ENCODE data around the gene NKAIN2. TPM values are rescaled to one million over a fixed set of nuclear protein-coding genes. Genes with fewer than 3 reads are reported as not detected.

NKAIN2 gene
- total RNA-seq, 4 donors from 2014 or later: 0.11 to 1.0 (median 0.94) TPM; not detected in 1

DNA sequence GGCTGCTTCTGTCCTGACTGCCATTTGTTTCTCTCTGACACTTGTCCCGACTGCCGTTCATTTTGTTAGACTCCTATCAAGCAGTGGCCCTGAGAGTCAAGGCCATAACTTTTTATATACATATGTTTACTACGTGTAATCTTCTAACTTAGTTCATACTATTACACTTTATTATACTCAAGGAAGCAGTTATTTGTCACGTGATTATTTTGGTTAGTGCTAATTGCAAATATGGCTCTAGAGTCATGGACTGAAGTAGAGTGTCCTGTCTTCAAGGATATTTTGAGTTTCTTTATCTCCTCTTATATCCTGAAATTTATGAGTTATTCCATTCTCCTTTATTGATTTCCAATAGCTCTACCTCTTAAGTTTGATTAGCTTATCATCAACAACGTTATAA, 864.4 kb downstream of the NKAIN2 start:
- no peaks in the 10 kb centered on the region for H3K4me1 ChIP-seq
- no peaks in the 10 kb centered on the region for H3K36me3 ChIP-seq
- intact Hi-C loops (cut with DNase I): no loop called here
- H3K27ac ChIP-seq: no peak overlapping the region
- TF ChIP-seq, protein P1, sequence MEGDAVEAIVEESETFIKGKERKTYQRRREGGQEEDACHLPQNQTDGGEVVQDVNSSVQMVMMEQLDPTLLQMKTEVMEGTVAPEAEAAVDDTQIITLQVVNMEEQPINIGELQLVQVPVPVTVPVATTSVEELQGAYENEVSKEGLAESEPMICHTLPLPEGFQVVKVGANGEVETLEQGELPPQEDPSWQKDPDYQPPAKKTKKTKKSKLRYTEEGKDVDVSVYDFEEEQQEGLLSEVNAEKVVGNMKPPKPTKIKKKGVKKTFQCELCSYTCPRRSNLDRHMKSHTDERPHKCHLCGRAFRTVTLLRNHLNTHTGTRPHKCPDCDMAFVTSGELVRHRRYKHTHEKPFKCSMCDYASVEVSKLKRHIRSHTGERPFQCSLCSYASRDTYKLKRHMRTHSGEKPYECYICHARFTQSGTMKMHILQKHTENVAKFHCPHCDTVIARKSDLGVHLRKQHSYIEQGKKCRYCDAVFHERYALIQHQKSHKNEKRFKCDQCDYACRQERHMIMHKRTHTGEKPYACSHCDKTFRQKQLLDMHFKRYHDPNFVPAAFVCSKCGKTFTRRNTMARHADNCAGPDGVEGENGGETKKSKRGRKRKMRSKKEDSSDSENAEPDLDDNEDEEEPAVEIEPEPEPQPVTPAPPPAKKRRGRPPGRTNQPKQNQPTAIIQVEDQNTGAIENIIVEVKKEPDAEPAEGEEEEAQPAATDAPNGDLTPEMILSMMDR (IDR thresholded peaks at IDR 0.05): no peak
- no peak for TF ChIP-seq POLR2A (IDR thresholded peaks at IDR 0.05)
- no peaks in the 10 kb centered on the region for H3K27me3 ChIP-seq
- DNase-seq: no peak
- H3K4me3 ChIP-seq (replicated peaks in 1 of 3): no peak overlapping the region
- no peaks in the 10 kb centered on the region for H3K9me3 ChIP-seq
- 88 to 90% methylated on average over 5 of the region's 5 CpGs for WGBS, 2 donors

DNA sequence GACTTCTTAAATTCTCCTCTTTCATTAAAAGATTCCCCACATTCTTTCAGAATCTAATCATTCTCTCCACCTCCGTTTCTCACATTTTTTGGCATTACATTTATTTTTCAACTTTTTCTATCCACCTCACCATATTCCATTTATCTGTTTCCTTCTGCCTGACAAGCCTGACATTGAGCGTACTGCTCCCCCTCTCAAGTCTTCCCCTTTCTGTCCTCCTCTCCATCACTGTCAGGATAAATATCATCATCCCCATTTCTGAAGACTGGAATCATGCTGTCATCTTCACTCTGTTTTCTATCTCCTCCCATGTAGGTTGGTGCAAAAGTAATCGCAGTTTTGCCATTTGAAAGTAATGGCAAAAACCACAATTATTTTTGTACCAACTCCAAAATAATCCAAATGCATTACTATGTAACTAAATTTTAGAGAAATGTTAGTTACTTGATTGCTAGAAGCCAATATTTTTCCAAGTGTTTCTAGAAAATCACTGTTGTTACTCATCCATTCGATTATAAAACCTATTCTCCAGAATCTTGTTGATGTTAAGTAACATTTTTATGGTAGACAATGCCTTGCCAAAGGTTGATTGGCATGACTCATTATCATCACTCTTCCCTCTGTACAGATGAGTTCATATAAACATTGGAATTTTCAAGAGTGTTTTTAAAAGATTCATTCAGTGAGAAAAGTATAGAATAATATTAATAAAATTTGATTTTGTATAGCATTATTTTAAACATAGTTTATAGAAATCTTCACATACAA, 866.2 kb downstream of the NKAIN2 start:
- no peaks in the 10 kb centered on the region for H3K36me3 ChIP-seq
- intact Hi-C loops (cut with DNase I): no loop called here
- H3K4me3 ChIP-seq (replicated peaks in 1 of 3): no peak overlapping the region
- H3K27me3 ChIP-seq: no peaks in the 10 kb centered on the region
- DNase-seq: no peak
- WGBS, 2 donors: 88 to 90% methylated on average over 4 of the region's 4 CpGs
- TF ChIP-seq, protein P1 (IDR thresholded peaks at IDR 0.05): no peak
- TF ChIP-seq POLR2A (IDR thresholded peaks at IDR 0.05): no peak
- no peak overlapping the region for H3K27ac ChIP-seq
- H3K4me1 ChIP-seq: no peaks in the 10 kb centered on the region
- H3K9me3 ChIP-seq: no peaks in the 10 kb centered on the region

DNA sequence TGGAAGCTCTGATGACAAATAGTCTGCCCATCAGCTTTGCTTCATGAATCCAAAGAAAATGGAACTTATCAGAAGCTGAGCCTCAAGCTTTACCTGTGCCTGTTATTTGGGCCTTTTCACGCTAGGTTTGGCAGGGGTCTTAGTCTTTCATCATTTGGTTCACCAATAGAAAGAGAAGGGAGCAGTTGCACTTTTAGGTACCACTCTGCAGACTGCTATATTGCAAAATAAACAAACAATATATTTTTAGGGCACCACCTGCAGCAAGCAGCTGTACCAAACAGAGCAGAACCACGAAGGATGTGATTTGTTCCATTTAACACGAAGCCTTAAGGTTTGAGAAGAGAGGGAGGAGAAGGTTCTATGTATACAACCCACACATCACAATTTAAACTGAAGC, 867.1 kb downstream of the NKAIN2 start:
- Histone ChIP-seq H3K4me3 (replicated peaks in 1 of 3) (no peak overlapping the region), H3K27me3 (no peaks in the 10 kb centered on the region), H3K27ac (no peak overlapping the region), H3K36me3 (no peaks in the 10 kb centered on the region), H3K4me1 (no peaks in the 10 kb centered on the region), H3K9me3 (no peaks in the 10 kb centered on the region)
- TF ChIP-seq, protein P1 (IDR thresholded peaks at IDR 0.05): no peak
- no peak for TF ChIP-seq POLR2A (IDR thresholded peaks at IDR 0.05)
- WGBS, 2 donors: 61 to 70% methylated on average over 3 of the region's 3 CpGs
- intact Hi-C loops (cut with DNase I): no loop called here
- no peak for DNase-seq

DNA sequence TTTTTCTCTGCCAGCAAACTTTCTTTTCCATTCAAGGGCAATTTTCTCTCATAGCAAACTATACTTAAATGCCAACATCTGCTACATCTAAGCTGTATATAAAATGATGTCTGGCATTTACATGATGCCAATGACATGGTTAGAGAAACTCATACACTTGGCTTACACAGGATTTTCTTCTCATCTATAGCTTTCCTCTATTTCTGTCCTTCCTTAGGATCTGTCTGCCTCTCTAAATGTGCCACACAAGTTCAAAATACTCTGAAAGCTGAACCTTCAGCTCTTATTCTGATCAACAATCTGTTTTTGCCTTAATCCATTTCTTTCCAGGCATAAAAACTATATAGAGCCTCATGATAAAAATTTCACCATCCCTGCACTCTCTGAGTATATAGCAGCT, 867.7 kb downstream of the NKAIN2 start:
- no peak for DNase-seq
- Histone ChIP-seq H3K4me3 (replicated peaks in 1 of 3) (no peak overlapping the region), H3K4me1 (no peaks in the 10 kb centered on the region), H3K27me3 (no peaks in the 10 kb centered on the region), H3K9me3 (no peaks in the 10 kb centered on the region), H3K36me3 (no peaks in the 10 kb centered on the region), H3K27ac (no peak overlapping the region)
- TF ChIP-seq, protein P1 (IDR thresholded peaks at IDR 0.05): no peak
- TF ChIP-seq POLR2A (IDR thresholded peaks at IDR 0.05): no peak
- intact Hi-C loops (cut with DNase I): no loop called here

DNA sequence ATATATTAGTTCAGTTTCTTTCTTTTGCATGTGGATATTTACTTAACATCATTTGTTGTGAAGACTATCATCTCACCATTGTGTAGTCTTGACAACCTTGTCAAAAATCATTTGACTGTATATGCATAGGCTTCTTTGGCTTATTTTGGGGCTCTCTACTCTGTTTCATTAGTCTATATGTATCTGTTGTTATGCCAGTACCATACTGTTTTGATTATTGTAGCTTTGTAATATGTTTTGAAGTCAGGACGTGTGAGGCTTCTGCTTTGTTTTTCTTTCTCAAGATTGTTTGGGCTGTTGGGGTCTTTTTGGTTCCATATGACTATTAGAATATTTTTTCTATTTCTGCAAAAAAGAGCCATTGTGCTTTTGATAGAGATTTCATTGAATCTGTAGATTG, 870.4 kb downstream of the NKAIN2 start:
- TF ChIP-seq, protein P1 (IDR thresholded peaks at IDR 0.05): no peak
- no peak for TF ChIP-seq POLR2A (IDR thresholded peaks at IDR 0.05)
- Histone ChIP-seq H3K27me3 (no peaks in the 10 kb centered on the region), H3K4me3 (replicated peaks in 1 of 3) (no peak overlapping the region), H3K27ac (no peak overlapping the region), H3K36me3 (no peaks in the 10 kb centered on the region), H3K4me1 (no peaks in the 10 kb centered on the region), H3K9me3 (no peaks in the 10 kb centered on the region)
- WGBS, 2 donors: 71 to 82% methylated on average over 1 of the region's 1 CpG
- DNase-seq: no peak
- intact Hi-C loops (cut with DNase I): no loop called here

Measured in thyroid gland (tissue), 4 donors.